A549 (cell line): Measurements from ENCODE around the gene RALBP1. TPM values are rescaled to one million over a fixed set of nuclear protein-coding genes. Genes with fewer than 3 reads are reported as not detected.

Experiments
- ATAC-seq, 2 experiments: fragments of 200-7000 bp in 1 of 2; fragments of >200 bp in 1 of 2; cut with Nextera tagmentation in 1 of 2; cut with Tn5 transposase in 1 of 2; 3 replicates each; pipeline versions ENCODE4 v1.8.0 to v1.9.1; 2018 to 2020; ENCODE audit warnings: mild to moderate bottlenecking in 1 of 2, moderate library complexity in 1 of 2
- CTCF ChIA-PET: fragments of 300-600 bp; sonication (Branson Sonifier 250); formaldehyde crosslinking; extraction: SDS; loops from one replicate; lab custom pipeline; 2021; ENCODE audit warnings: antibody characterized with exemption, inconsistent platforms; lab: Yijun Ruan, JAX
- POLR2A ChIA-PET: fragments of 350-600 bp; formaldehyde crosslinking; extraction: SDS; loops from one replicate; lab custom pipeline; 2021; ENCODE audit warnings: antibody characterized with exemption, inconsistent platforms; lab: Yijun Ruan, JAX
- DNase-seq, 2 experiments: peaks; one replicate each; pipeline versions ENCODE4 v3.0.0 to v3.0.0-alpha.2; 2011 to 2016; ENCODE audit warnings: low read depth in 1 of 2, low spot score in 1 of 2
- FAIRE-seq: peaks from 2 replicates; lab custom pipeline; 2011; peaks lifted over from hg19 to GRCh38; lab: Jason Lieb, UNC
- H3K27ac ChIP-seq, 2 experiments: fragments of >200 bp; sonication (Bioruptor Twin); formaldehyde crosslinking; 3 replicates each; pipeline ENCODE4 v1.5.1; 2016 to 2017
- H3K4me1 ChIP-seq: fragments of >200 bp; sonication (Bioruptor Twin); formaldehyde crosslinking; 3 replicates; pipeline ENCODE4 v1.6.1; 2016
- H3K4me2 ChIP-seq: fragments of >200 bp; sonication (Bioruptor Twin); formaldehyde crosslinking; 3 replicates; pipeline ENCODE4 v1.6.1; 2016
- H3K4me3 ChIP-seq: fragments of >200 bp; sonication (Bioruptor Twin); formaldehyde crosslinking; 3 replicates; pipeline ENCODE4 v1.5.1; 2016
- H3K9me3 ChIP-seq: fragments of >200 bp; sonication (Bioruptor Twin); formaldehyde crosslinking; 3 replicates; pipeline ENCODE4 v1.6.1; 2016
- BHLHE40 ChIP-seq: IDR thresholded peaks from 2 replicates; pipeline ENCODE4 v1.6.1; 2012; ENCODE audit warnings: low read depth, low read length, inconsistent platforms
- CEBPB ChIP-seq, 2 experiments: fragments of >200 bp in 1 of 2; sonication (Bioruptor Twin) in 1 of 2; formaldehyde crosslinking in 1 of 2; IDR thresholded peaks; 2 replicates each; pipeline ENCODE4 v1.6.1; 2012 to 2016
- CHD4 ChIP-seq: fragments of 200-600 bp; sonication (generic); IDR thresholded peaks from 2 replicates; pipeline ENCODE4 v1.6.1; 2016; ENCODE audit warnings: antibody characterized with exemption, mild to moderate bottlenecking, borderline replicate concordance
- EHF ChIP-seq: fragments of 250-450 bp; sonication (Bioruptor Pico); IDR thresholded peaks from 2 replicates; pipeline ENCODE4 v1.5.0; 2020; ENCODE audit warnings: mild to moderate bottlenecking
- EHMT2 ChIP-seq: fragments of 200-600 bp; sonication (generic); IDR thresholded peaks from 2 replicates; pipeline ENCODE4 v1.6.1; 2016; ENCODE audit warnings: antibody characterized with exemption, low read depth, mild to moderate bottlenecking, moderate library complexity
- EP300 ChIP-seq, 2 experiments: fragments of >200 bp; sonication (Bioruptor Twin); formaldehyde crosslinking; IDR thresholded peaks; 2 replicates in 1 of 2; 3 replicates in 1 of 2; pipeline ENCODE4 v1.6.1; 2016 to 2017
- ESRRA ChIP-seq: fragments of 150-350 bp; IDR thresholded peaks from 2 replicates; pipeline ENCODE4 v1.6.1; 2014; ENCODE audit warnings: mild to moderate bottlenecking, low read length, borderline replicate concordance
- FOSB ChIP-seq: fragments of 250-450 bp; sonication (Bioruptor Pico); IDR thresholded peaks from 2 replicates; pipeline ENCODE4 v1.5.0; 2020; ENCODE audit warnings: mild to moderate bottlenecking, moderate library complexity
- FOSL2 ChIP-seq, 2 experiments: fragments of 450-650 bp in 1 of 2; fragments of >200 bp in 1 of 2; sonication (Bioruptor Twin) in 1 of 2; formaldehyde crosslinking; IDR thresholded peaks; 2 replicates each; pipeline versions ENCODE4 v1.5.0 to v1.6.1; 2016 to 2020; ENCODE audit warnings: mild to moderate bottlenecking in 1 of 2, moderate library complexity in 1 of 2
- HEYL ChIP-seq: fragments of 250-450 bp; sonication (Bioruptor Pico); IDR thresholded peaks from 2 replicates; pipeline ENCODE4 v1.8.0; 2021; ENCODE audit warnings: mild to moderate bottlenecking, moderate library complexity
- HMGXB4 ChIP-seq: fragments of 250-450 bp; sonication (Bioruptor Pico); IDR thresholded peaks from 2 replicates; pipeline ENCODE4 v1.5.0; 2021; ENCODE audit warnings: mild to moderate bottlenecking, moderate library complexity, borderline replicate concordance
- HOXB13 ChIP-seq: fragments of 250-450 bp; sonication (Bioruptor Pico); IDR thresholded peaks from 2 replicates; pipeline ENCODE4 v1.5.0; 2020; ENCODE audit warnings: low read depth, mild to moderate bottlenecking, moderate library complexity
- JUNB ChIP-seq: fragments of >200 bp; sonication (Bioruptor Twin); formaldehyde crosslinking; IDR thresholded peaks from 2 replicates; pipeline ENCODE4 v1.6.1; 2016
- MAFK ChIP-seq: fragments of 450-650 bp; IDR thresholded peaks from 2 replicates; pipeline ENCODE4 v1.6.1; 2014; ENCODE audit not compliant: partially characterized antibody
- MAZ ChIP-seq: fragments of 150-350 bp; IDR thresholded peaks from 2 replicates; pipeline ENCODE4 v1.6.1; 2014; ENCODE audit warnings: antibody characterized with exemption, low read depth, low read length, borderline replicate concordance
- MYC ChIP-seq: IDR thresholded peaks from 2 replicates; pipeline ENCODE4 v1.6.1; 2012; ENCODE audit warnings: mild to moderate bottlenecking, inconsistent platforms, low read length, improper control_type of control experiment, borderline replicate concordance
- NFE2L2 ChIP-seq: fragments of 150-350 bp; conservative IDR thresholded peaks from 2 replicates; pipeline ENCODE4 v1.6.1; 2014; ENCODE audit warnings: low read length
- POLR2A ChIP-seq: IDR thresholded peaks from 2 replicates; pipeline ENCODE4 v1.6.1; 2012; ENCODE audit warnings: mild to moderate bottlenecking, low read length
- POLR2AphosphoS2 ChIP-seq: conservative IDR thresholded peaks from 2 replicates; pipeline ENCODE4 v1.6.1; 2012; ENCODE audit warnings: low read length, improper control_type of control experiment, inconsistent platforms
- RCOR1 ChIP-seq: fragments of 150-350 bp; IDR thresholded peaks from 2 replicates; pipeline ENCODE4 v1.6.1; 2014; ENCODE audit warnings: antibody characterized with exemption, low read length, low read depth
- SMC3 ChIP-seq: fragments of >200 bp; sonication (Bioruptor Twin); formaldehyde crosslinking; IDR thresholded peaks from 3 replicates; pipeline ENCODE4 v1.6.1; 2018; ENCODE audit warnings: inconsistent platforms
- USF2 ChIP-seq: fragments of 450-650 bp; IDR thresholded peaks from 2 replicates; pipeline ENCODE4 v1.6.1; 2014; ENCODE audit warnings: antibody characterized with exemption
- ZSCAN20 ChIP-seq: fragments of 250-450 bp; sonication (Bioruptor Pico); IDR thresholded peaks from 2 replicates; pipeline ENCODE4 v1.8.0; 2022; ENCODE audit warnings: mild to moderate bottlenecking, moderate library complexity
- WGBS: methylation state at CpG from one replicate; pipeline ENCODE4 v1.1.6; 2017; ENCODE audit errors: missing lambda C conversion rate; 5-methylcytosine and 5-hydroxymethylcytosine counted together
- polyA plus RNA-seq, 4 experiments: library from polyadenylated mRNA; depleted of rRNA in 3 of 4; stranded (reverse); fragments of >200 nt; fragmentation: RNase III in 1 of 4; extraction: RNeasy Plus Mini Kit Qiagen cat#74134 plus additional on column Dnase treatment in 1 of 4; gene quantifications; 2 replicates in 3 of 4; 3 replicates in 1 of 4; pipeline ENCODE4 v1.2.3, GENCODE V29; 2011 to 2017

Gene RALBP1
- polyA plus RNA-seq, 2 of the 4 experiments (the other 2 are of a cell fraction), result 35.6 to 38.2 TPM

- CTCF ChIA-PET, result no interaction called here
- no peak overlapping the region for H3K4me3 ChIP-seq
- H3K4me1 ChIP-seq, result 0 out of 3 replicates have a peak, but pooled peaks cover 7% of the 10 kb centered on the region
- H3K4me2 ChIP-seq, result no peak overlapping the region
- POLR2A ChIA-PET, result no interaction called here
- FAIRE-seq (no peak), DNase-seq (no peak), ATAC-seq (no peak)
- H3K9me3 ChIP-seq, result no peaks in the 10 kb centered on the region
- WGBS, result 92% methylated on average over 11 of the region's 11 CpGs
- TF ChIP-seq RCOR1 (no peak), POLR2AphosphoS2 (no peak), POLR2A (no peak), CEBPB (IDR thresholded peaks at IDR 0.05) (no peak), CHD4 (no peak), EHF (CRISPR knock-in tag) (no peak), EP300 (IDR thresholded peaks at IDR 0.05) (no peak), HEYL (CRISPR knock-in tag) (no peak), BHLHE40 (no peak), FOSL2 (IDR thresholded peaks at IDR 0.05) (no peak), FOSL2 (CRISPR knock-in tag; IDR thresholded peaks at IDR 0.05) (no peak), FOSB (CRISPR knock-in tag) (no peak), SMC3 (no peak), EHMT2 (no peak)
- no peak overlapping the region for H3K27ac ChIP-seq
Measured at GRCh38 chr18:9534844-9535243, 59.5 kb downstream of the RALBP1 start.

- ChIA-PET CTCF (interaction anchor here (0.5 kb wide), 1 partner anchor 132 kb away, joined by 3 read pairs; no protein-coding TSS in a partner anchor), POLR2A (no interaction called here)
- 83% methylated on average over 27 of the region's 27 CpGs for WGBS
- ATAC-seq (peak; percentile 49 to 71; a peak in 3 of 6 replicates), FAIRE-seq (no peak), DNase-seq (peak in 1 of 2 experiments; percentile 34)
- Histone ChIP-seq H3K9me3 (no peaks in the 10 kb centered on the region), H3K4me3 (no peak overlapping the region), H3K4me1 (0 out of 3 replicates have a peak, but pooled peaks cover 7% of the 10 kb centered on the region), H3K27ac (peak overlapping the region in 1 of 2 experiments; percentile 55; a peak in 3 of 6 replicates), H3K4me2 (no peak overlapping the region; the same call in 2 of the 3 replicates)
- TF ChIP-seq HOXB13 (no peak), USF2 (peak; percentile 17; the same call in 1 of the 2 replicates)
Measured at GRCh38 chr18:9535430-9535991, 60.2 kb downstream of the RALBP1 start.

- WGBS, result 82% methylated on average over 16 of the region's 24 CpGs
- no peak for DNase-seq
- TF ChIP-seq CEBPB (IDR thresholded peaks at IDR 0.05), result 0 out of 4 replicates have a peak, but pooled peaks of 1 of the 2 experiments have one; percentile 14
- no peak for TF ChIP-seq MAFK
- no peak for TF ChIP-seq EHMT2
- TF ChIP-seq MYC, result no peak
- TF ChIP-seq EP300 (IDR thresholded peaks at IDR 0.05), result no peak
- no peak for TF ChIP-seq EHF (CRISPR knock-in tag)
- no peak for TF ChIP-seq JUNB
- no peak for TF ChIP-seq POLR2AphosphoS2
- CTCF ChIA-PET, result no interaction called here
- no peak for FAIRE-seq
- H3K4me1 ChIP-seq, result 0 out of 3 replicates have a peak, but pooled peaks cover 7% of the 10 kb centered on the region
- POLR2A ChIA-PET, result no interaction called here
- ATAC-seq, result no peak
- H3K4me3 ChIP-seq, result no peak overlapping the region
- H3K27ac ChIP-seq, result 0 out of 6 replicates have a peak overlapping the region, but pooled peaks of 1 of the 2 experiments have one; percentile 33
- no peak overlapping the region for H3K4me2 ChIP-seq
- H3K9me3 ChIP-seq, result no peaks in the 10 kb centered on the region
Measured at GRCh38 chr18:9536354-9537152, 61.2 kb downstream of the RALBP1 start.

- 88% methylated on average over 5 of the region's 6 CpGs for WGBS
- CTCF ChIA-PET, result interaction anchor here (1.1 kb wide), 1 partner anchor 9 kb away, joined by 3 read pairs; no protein-coding TSS in a partner anchor
Measured at GRCh38 chr18:9537677-9538076, 62.4 kb downstream of the RALBP1 start.

More at GRCh38 chr18:9537677-9538076, 62.4 kb downstream of the RALBP1 start:
- no peak for FAIRE-seq
- no peak for DNase-seq
- Histone ChIP-seq H3K4me2 (no peak overlapping the region), H3K4me1 (0 out of 3 replicates have a peak, but pooled peaks cover 7% of the 10 kb centered on the region), H3K27ac (no peak overlapping the region), H3K9me3 (no peaks in the 10 kb centered on the region), H3K4me3 (no peak overlapping the region)
- TF ChIP-seq HMGXB4 (no peak), NFE2L2 (no peak), ZSCAN20 (no peak), ESRRA (no peak), MAZ (no peak)
- POLR2A ChIA-PET, result no interaction called here
- no peak for ATAC-seq
